Glomerular visceral epithelial cell (primary cell): ENCODE measurements around the gene UPK3BL2.
A peak's percentile ranks its signal among the peaks of the same experiment; 100 is the strongest.
"Not testable (repeated sequence)": the region's sequence is repeated elsewhere in the genome, so short reads cannot be mapped to it uniquely, and the experiment has no call there.

Experiments used
- DNase-seq: peaks from one replicate; pipeline ENCODE4 v3.0.0-alpha.2; 2016; ENCODE audit errors: extremely low spot score

The UPK3BL2 gene

GRCh38 chr7:102531583-102531982, 11.9 kb downstream of the UPK3BL2 start:
- not testable (repeated sequence) for DNase-seq

- DNase-seq: not testable (repeated sequence)
Measured at GRCh38 chr7:102527822-102528793, 15.4 kb downstream of the UPK3BL2 start.

GRCh38 chr7:102527182-102527581, 16.3 kb downstream of the UPK3BL2 start:
- not testable (repeated sequence) for DNase-seq

- DNase-seq: not testable (repeated sequence)
Measured at GRCh38 chr7:102524803-102525202, 18.7 kb downstream of the UPK3BL2 start.

- DNase-seq: not testable (repeated sequence)
Measured at GRCh38 chr7:102520797-102521196, 22.7 kb downstream of the UPK3BL2 start.

- peak; percentile 20 for DNase-seq
Measured at GRCh38 chr7:102517550-102518147, 25.8 kb downstream of the UPK3BL2 start, which contains the start of gene RASA4B. TSS of gene RASA4B (minus strand) at chr7:102517777. CDS start at chr7:102517710, 67 bp downstream.

- DNase-seq: not testable (repeated sequence)
Measured at GRCh38 chr7:102516951-102517350, 26.5 kb downstream of the UPK3BL2 start.

- DNase-seq: not testable (repeated sequence)
Measured at GRCh38 chr7:102515889-102516288, 27.6 kb downstream of the UPK3BL2 start.

- not testable (repeated sequence) for DNase-seq
Measured at GRCh38 chr7:102514881-102515721, 28.4 kb downstream of the UPK3BL2 start.

- peak; percentile 39 for DNase-seq
Measured at GRCh38 chr7:102512642-102513221, 30.8 kb downstream of the UPK3BL2 start.

GRCh38 chr7:102511860-102512522, 31.5 kb downstream of the UPK3BL2 start:
- DNase-seq: not testable (repeated sequence)

- not testable (repeated sequence) for DNase-seq
Measured at GRCh38 chr7:102510575-102510974, 32.9 kb downstream of the UPK3BL2 start.

- DNase-seq: not testable (repeated sequence)
Measured at GRCh38 chr7:102507410-102508088, 35.9 kb downstream of the UPK3BL2 start.

GRCh38 chr7:102505298-102506185, 38.0 kb downstream of the UPK3BL2 start:
- DNase-seq: not testable (repeated sequence)

- DNase-seq: not testable (repeated sequence)
Measured at GRCh38 chr7:102503141-102503540, 40.4 kb downstream of the UPK3BL2 start.

- not testable (repeated sequence) for DNase-seq
Measured at GRCh38 chr7:102498321-102498720, 45.2 kb downstream of the UPK3BL2 start.

- DNase-seq: not testable (repeated sequence)
Measured at GRCh38 chr7:102497308-102497707, 46.2 kb downstream of the UPK3BL2 start.

- not testable (repeated sequence) for DNase-seq
Measured at GRCh38 chr7:102496861-102497260, 46.6 kb downstream of the UPK3BL2 start.
